Measurements from ENCODE around the gene PAX7.

PAX7 gene

DNA sequence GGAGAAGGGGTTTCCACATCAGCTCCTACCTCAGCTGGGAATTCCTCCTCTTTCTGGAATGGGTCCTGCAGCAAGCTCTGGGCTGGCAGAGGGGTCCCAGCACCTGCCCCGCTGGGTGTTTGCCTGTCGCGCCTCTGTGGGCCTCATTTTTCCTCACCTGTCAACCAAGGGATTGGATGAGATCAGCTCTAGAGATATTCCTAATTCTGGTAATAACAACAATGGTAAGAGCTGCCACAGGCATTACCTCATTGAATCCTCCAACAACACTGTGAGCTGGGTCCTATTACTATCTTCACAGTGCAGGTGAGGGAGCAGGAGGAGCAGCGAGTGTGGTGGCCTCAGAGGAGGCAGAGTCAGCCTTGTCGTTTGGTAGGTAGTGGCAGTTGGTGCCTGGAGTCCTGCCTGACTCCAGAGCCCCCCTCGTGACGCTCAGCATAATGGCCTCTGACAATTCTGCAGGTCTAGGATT lies 23.3 kb upstream of the PAX7 start:
- no peak overlapping the region for H3K4me3 ChIP-seq (ENCODE audit: low read depth, low read length)
- no peak for TF ChIP-seq CTCF (IDR thresholded peaks at IDR 0.05; ENCODE audit: borderline replicate concordance, insufficient read depth, low read depth, low read length)

- no peak overlapping the region for H3K4me3 ChIP-seq (ENCODE audit: low read depth, low read length)
- 0 out of 2 replicates have a peak, but pooled peaks have one; percentile 20 for TF ChIP-seq CTCF (IDR thresholded peaks at IDR 0.05; ENCODE audit: borderline replicate concordance, insufficient read depth, low read depth, low read length)
Observed at GRCh38 chr1:18608534-18608933, 22.1 kb upstream of the PAX7 start.

GRCh38 chr1:18611311-18611710 lies 19.3 kb upstream of the PAX7 start:
- H3K4me3 ChIP-seq (ENCODE audit: low read depth, low read length) = no peak overlapping the region
- TF ChIP-seq CTCF (IDR thresholded peaks at IDR 0.05; ENCODE audit: borderline replicate concordance, insufficient read depth, low read depth, low read length) = no peak

- H3K4me3 ChIP-seq (ENCODE audit: low read depth, low read length) = no peak overlapping the region
- TF ChIP-seq CTCF (IDR thresholded peaks at IDR 0.05; ENCODE audit: borderline replicate concordance, insufficient read depth, low read depth, low read length) = no peak
Observed at GRCh38 chr1:18612073-18612472, 18.6 kb upstream of the PAX7 start.

- no peak for TF ChIP-seq CTCF (IDR thresholded peaks at IDR 0.05; ENCODE audit: borderline replicate concordance, insufficient read depth, low read depth, low read length)
- H3K4me3 ChIP-seq (ENCODE audit: low read depth, low read length) = no peak overlapping the region
Observed at GRCh38 chr1:18614069-18614735, 16.4 kb upstream of the PAX7 start.

DNA sequence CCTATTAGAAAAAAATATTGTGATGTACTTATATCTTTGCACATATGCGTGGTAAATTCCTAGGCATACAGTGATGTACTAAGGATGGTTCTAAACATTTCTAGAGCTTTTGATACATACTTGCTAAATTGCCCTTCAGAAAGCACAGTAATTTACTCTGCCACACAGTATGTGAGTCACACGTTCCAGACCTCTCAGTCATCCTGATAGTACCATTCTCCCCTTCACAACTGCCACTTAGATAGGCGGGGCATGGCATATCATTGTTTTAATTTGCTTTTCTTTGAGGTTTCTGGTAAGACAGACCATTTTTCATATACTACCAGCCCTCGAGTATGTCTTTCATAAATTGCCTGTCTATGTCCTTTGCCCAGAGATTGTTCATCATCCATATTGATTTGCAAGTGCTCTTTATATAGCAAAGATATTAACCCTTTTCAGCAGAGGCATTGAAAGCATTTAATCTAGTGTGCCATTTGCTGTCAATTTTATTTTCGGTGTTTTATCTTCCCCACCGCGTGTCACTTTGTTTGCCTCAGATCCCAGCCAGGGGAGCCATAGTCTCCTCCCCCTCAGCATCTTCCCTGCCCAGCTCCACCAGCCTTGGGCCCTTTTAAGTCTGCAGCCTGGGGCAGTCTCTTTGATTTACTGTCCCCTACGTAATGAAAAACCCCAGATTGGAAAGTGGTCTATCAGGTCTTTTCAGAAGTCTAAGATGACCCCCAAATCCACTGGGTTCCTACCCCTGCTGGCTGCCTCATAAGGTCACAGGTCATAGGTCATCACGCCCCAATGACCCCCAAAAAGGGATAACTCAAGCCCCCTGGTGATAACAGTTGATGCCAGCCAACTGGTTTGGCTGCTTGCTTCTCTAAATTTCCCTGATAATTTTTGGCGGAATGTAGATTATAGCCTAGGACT lies 11.8 kb upstream of the PAX7 start:
- no peak overlapping the region for H3K4me3 ChIP-seq (ENCODE audit: low read depth, low read length)
- TF ChIP-seq CTCF (IDR thresholded peaks at IDR 0.05; ENCODE audit: borderline replicate concordance, insufficient read depth, low read depth, low read length) = no peak
